CD4-positive, alpha-beta memory T cell (primary cell): Measurements from ENCODE around the gene CTSG. TPM values are rescaled to one million over a fixed set of nuclear protein-coding genes. Genes with fewer than 3 reads are reported as not detected.
"Not testable (repeated sequence)": the region's sequence is repeated elsewhere in the genome, so short reads cannot be mapped to it uniquely, and the experiment has no call there.

Source experiments
- CTCF ChIA-PET: fragments of 350-600 bp; sonication (Branson Sonifier 250); formaldehyde crosslinking; loops from one replicate; lab custom pipeline; 2021; ENCODE audit warnings: inconsistent platforms; ENCODE audit not compliant: partially characterized antibody; lab: Charles Lee
- POLR2A ChIA-PET: fragments of 350-600 bp; sonication (Branson Sonifier 250); formaldehyde crosslinking; loops from one replicate; lab custom pipeline; 2021; ENCODE audit not compliant: partially characterized antibody; lab: Charles Lee
- DNase-seq, 5 donors: peaks; one replicate each; pipeline versions ENCODE4 v3.0.0 to v3.0.0-alpha.2; 2020 to 2022; ENCODE audit warnings: mixed read lengths in 1 of 5
- H3K27ac ChIP-seq: one replicate; pipeline ENCODE4 v1.7.0; 2013; ENCODE audit warnings: low read depth, low read length
- H3K27me3 ChIP-seq: 2 replicates; pipeline ENCODE4 v1.7.0; 2013; ENCODE audit warnings: mild to moderate bottlenecking, low read length, moderate library complexity; ENCODE audit not compliant: insufficient read depth
- H3K36me3 ChIP-seq: 2 replicates; pipeline ENCODE4 v1.7.0; 2013; ENCODE audit warnings: mild to moderate bottlenecking, low read length, moderate library complexity; ENCODE audit not compliant: insufficient read depth
- H3K4me1 ChIP-seq: 2 replicates; pipeline ENCODE4 v1.7.0; 2013; ENCODE audit warnings: mild to moderate bottlenecking, low read length, moderate library complexity; ENCODE audit not compliant: insufficient read depth
- H3K4me3 ChIP-seq, 2 donors: one replicate each; pipeline ENCODE4 v1.7.0; 2013; ENCODE audit warnings: low read length in 2 of 2, mild to moderate bottlenecking in 1 of 2
- H3K9me3 ChIP-seq, 2 donors: one replicate each; pipeline ENCODE4 v1.7.0; 2013; ENCODE audit warnings: low read length in 2 of 2, control low read depth in 1 of 2; ENCODE audit not compliant: control insufficient read depth in 1 of 2
- H3K27ac Mint-ChIP-seq, 7 donors: one replicate each; pipeline ENCODE4 v1.8.0; 2020 to 2021; ENCODE audit warnings: mixed read lengths in 7 of 7, mild to moderate bottlenecking in 6 of 7, inconsistent platforms in 3 of 7, moderate library complexity in 3 of 7
- H3K27me3 Mint-ChIP-seq, 2 donors: one replicate each; pipeline ENCODE4 v1.8.0; 2020 to 2021; ENCODE audit warnings: mixed read lengths in 2 of 2
- H3K36me3 Mint-ChIP-seq, 2 donors: one replicate each; pipeline ENCODE4 v1.8.0; 2020 to 2021; ENCODE audit warnings: mixed read lengths in 2 of 2, inconsistent platforms in 1 of 2, mild to moderate bottlenecking in 1 of 2
- H3K4me1 Mint-ChIP-seq, 4 donors: one replicate each; pipeline ENCODE4 v1.8.0; 2020 to 2021; ENCODE audit warnings: mixed read lengths in 4 of 4, mild to moderate bottlenecking in 1 of 4
- H3K4me3 Mint-ChIP-seq, 8 donors: one replicate each; pipeline ENCODE4 v1.8.0; 2020 to 2021; ENCODE audit warnings: mixed read lengths in 8 of 8, mild to moderate bottlenecking in 7 of 8, moderate library complexity in 6 of 8, inconsistent platforms in 3 of 8
- H3K9me3 Mint-ChIP-seq, 8 donors: one replicate each; pipeline ENCODE4 v1.8.0; 2020 to 2021; ENCODE audit warnings: mixed read lengths in 8 of 8, mild to moderate bottlenecking in 5 of 8, inconsistent platforms in 3 of 8, moderate library complexity in 1 of 8
- intact Hi-C: fragments of 100-400 bp; cut with micrococcal nuclease; formaldehyde crosslinking; loops from one replicate; pipeline ENCODE4 v1.15.1; 2023
- polyA plus RNA-seq, 2 donors: library from polyadenylated mRNA; unstranded; fragments of 300-500 nt; fragmentation: Illumina TruSeq; gene quantifications; one replicate each; pipeline ENCODE4 v1.2.3, GENCODE V29; 2021
- total RNA-seq, 2 experiments: library from RNA; stranded (reverse); gene quantifications; one replicate each; pipeline ENCODE4 v1.2.3, GENCODE V29; 2021

CTSG gene
- total and polyA plus RNA-seq, 4 experiments from 2014 or later: not detected

DNA sequence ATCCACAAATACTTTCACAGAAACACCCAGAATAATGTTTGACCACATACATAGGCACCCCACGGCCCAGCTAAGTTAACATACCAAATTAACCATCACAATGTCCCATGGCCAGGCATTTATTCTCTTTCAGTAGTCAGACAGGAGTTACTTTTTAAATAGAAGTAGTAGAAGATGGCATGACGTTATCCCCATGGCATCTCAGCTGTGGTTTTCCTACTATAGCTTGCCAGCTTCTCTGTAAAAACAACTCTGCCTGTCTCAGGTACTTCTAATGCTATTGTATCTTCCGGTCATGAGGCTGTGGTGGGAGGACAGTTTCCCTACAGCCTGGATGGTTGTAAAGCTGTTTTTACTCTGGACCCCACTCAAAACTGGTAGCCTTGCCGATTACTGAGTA, 19.3 kb downstream of the CTSG start:
- intact Hi-C loops: no loop called here
- no peaks in the 10 kb centered on the region for H3K9me3 ChIP-seq
- Mint-ChIP-seq H3K9me3 (peaks cover 3 to 32% (median 11%) of the 10 kb centered on the region in 8 donors), H3K4me1 (no peaks in the 10 kb centered on the region), H3K27me3 (peaks cover 9 to 12% of the 10 kb centered on the region in 2 donors), H3K27ac (no peak overlapping the region), H3K36me3 (peaks cover 0 to 3% of the 10 kb centered on the region in 2 donors), H3K4me3 (no peak overlapping the region)
- no peaks in the 10 kb centered on the region for H3K27me3 ChIP-seq
- no peak for DNase-seq
- no peak overlapping the region for H3K4me3 ChIP-seq
- H3K27ac ChIP-seq: no peak overlapping the region
- CTCF ChIA-PET: no interaction called here
- H3K36me3 ChIP-seq: no peaks in the 10 kb centered on the region
- H3K4me1 ChIP-seq: no peaks in the 10 kb centered on the region
- POLR2A ChIA-PET: no interaction called here

DNA sequence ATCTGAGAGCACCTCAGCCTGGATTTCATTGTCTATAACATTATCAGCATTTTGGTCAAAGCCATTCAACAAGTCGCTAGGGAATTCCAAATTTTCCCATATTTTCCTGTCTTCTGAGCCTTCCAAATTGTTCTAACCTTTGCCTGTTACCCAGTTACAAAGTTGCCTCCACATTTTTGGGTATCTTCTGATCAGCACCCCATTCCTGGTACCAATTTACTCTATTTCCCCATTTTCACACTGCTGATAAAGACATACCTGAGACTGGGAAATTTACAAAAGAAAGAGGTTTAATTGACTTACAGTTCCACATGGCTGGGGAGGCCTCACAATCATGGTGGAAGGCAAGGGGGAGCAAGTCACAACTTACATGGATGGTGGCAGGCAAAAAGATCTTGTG, 27.0 kb downstream of the CTSG start:
- H3K27ac Mint-ChIP-seq, POLR2A ChIA-PET, DNase-seq, CTCF ChIA-PET, H3K4me1 ChIP-seq, H3K9me3 ChIP-seq, H3K4me3 ChIP-seq, intact Hi-C loops, H3K27me3 ChIP-seq, H3K36me3 ChIP-seq, H3K27ac ChIP-seq, H3K4me1 Mint-ChIP-seq: not testable (repeated sequence)
- peaks cover 5 to 83% (median 61%) of the 10 kb centered on the region in 8 donors for H3K9me3 Mint-ChIP-seq
- H3K27me3 Mint-ChIP-seq: peaks cover 3 to 10% of the 10 kb centered on the region in 2 donors
- H3K4me3 Mint-ChIP-seq: peak overlapping the region in 1 of 8 donors; percentile 26
- H3K36me3 Mint-ChIP-seq: peaks cover 5 to 16% of the 10 kb centered on the region in 2 donors

DNA sequence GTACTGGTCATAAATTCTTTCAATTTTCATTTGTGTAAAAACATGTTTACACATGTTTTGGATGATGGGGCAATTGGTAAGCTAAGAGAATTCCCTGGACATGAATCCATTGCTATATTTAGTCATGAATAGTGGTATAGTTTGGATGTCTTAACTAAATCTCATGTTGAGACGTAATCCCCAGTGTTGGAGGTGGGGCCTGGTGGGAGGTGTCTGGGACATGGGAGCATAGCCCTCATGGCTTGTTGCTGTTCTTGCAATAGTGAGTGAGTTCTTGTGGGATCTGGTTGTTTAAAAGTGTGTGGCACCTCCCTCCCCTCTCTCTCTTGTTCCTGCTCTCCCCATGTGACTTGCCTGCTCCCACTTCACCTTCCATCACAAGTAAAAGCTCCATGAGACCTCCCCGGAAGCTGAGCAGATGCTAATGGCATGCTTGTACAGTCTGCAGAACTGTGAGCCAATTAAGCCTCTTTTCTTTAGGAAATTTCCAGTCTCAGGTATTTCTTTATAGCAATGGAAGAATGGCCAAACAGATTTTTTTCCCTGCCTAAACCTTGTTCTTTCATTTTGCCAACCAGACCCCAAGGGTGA, 33.6 kb downstream of the CTSG start:
- H3K27me3 Mint-ChIP-seq: peaks cover 6 to 22% of the 10 kb centered on the region in 2 donors
- no peak overlapping the region for H3K4me3 Mint-ChIP-seq
- intact Hi-C loops: no loop called here
- Histone ChIP-seq H3K4me3 (no peak overlapping the region), H3K9me3 (no peaks in the 10 kb centered on the region), H3K27me3 (no peaks in the 10 kb centered on the region), H3K36me3 (no peaks in the 10 kb centered on the region), H3K4me1 (no peaks in the 10 kb centered on the region), H3K27ac (no peak overlapping the region)
- CTCF ChIA-PET: no interaction called here
- H3K4me1 Mint-ChIP-seq: no peaks in the 10 kb centered on the region
- H3K9me3 Mint-ChIP-seq: peaks cover 0 to 62% (median 39%) of the 10 kb centered on the region in 8 donors
- H3K36me3 Mint-ChIP-seq: peaks cover 0 to 4% of the 10 kb centered on the region in 2 donors
- H3K27ac Mint-ChIP-seq: no peak overlapping the region
- no peak for DNase-seq
- POLR2A ChIA-PET: no interaction called here

DNA sequence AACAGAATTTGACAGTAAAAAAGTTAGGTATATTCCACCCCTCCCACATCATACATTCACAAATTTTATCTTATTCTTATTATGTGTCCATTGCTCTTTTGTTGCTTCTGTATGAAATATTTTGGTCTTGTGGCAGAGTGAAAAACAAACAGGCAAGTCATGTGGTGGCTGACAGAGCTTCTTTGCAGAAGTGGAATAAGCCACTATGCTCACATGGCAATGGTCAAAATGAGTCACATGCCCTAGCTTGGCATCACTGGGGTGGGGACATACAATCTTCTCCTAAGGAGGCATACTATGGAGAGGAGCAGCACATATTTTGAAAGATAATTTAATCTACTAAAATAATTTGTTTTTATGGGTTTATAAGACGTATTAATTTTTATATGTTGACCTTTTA, 40.3 kb downstream of the CTSG start:
- H3K9me3 Mint-ChIP-seq: peaks cover 0 to 8% (median 4%) of the 10 kb centered on the region in 8 donors
- ChIA-PET POLR2A (no interaction called here), CTCF (interaction anchor here (1.6 kb wide), 1 partner anchor 52 kb away, joined by 3 read pairs; no protein-coding TSS in a partner anchor)
- no peak overlapping the region for H3K4me3 Mint-ChIP-seq
- H3K36me3 Mint-ChIP-seq: no peaks in the 10 kb centered on the region
- DNase-seq: no peak
- intact Hi-C loops: no loop called here
- Histone ChIP-seq H3K27me3 (no peaks in the 10 kb centered on the region), H3K9me3 (no peaks in the 10 kb centered on the region), H3K36me3 (no peaks in the 10 kb centered on the region), H3K27ac (no peak overlapping the region), H3K4me3 (no peak overlapping the region), H3K4me1 (no peaks in the 10 kb centered on the region)
- H3K27ac Mint-ChIP-seq: no peak overlapping the region
- no peaks in the 10 kb centered on the region for H3K4me1 Mint-ChIP-seq
- peaks cover 9 to 19% of the 10 kb centered on the region in 2 donors for H3K27me3 Mint-ChIP-seq

DNA sequence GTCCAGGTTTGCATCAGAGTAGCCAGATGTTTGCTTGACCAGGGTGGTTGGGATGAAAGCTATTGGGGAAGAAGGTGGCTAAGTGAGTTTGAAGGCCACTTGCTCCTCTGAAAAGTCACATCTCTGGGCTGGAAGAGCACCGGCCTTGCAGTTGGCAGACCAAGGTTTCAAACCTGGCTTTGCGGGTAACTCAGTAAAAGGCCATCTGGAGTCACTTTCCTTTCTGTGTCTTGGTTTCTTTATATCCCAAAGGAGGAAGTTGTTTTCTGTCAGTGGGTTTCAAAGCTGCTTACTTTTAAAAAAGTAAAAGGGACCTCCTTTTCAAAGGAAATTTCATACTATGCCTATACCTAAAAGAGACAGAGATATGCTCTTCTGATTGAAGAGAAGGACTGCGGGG, 41.8 kb downstream of the CTSG start:
- Histone ChIP-seq H3K9me3 (no peaks in the 10 kb centered on the region), H3K27me3 (no peaks in the 10 kb centered on the region), H3K4me1 (no peaks in the 10 kb centered on the region), H3K36me3 (no peaks in the 10 kb centered on the region), H3K4me3 (no peak overlapping the region), H3K27ac (no peak overlapping the region)
- Mint-ChIP-seq H3K27ac (no peak overlapping the region), H3K36me3 (no peaks in the 10 kb centered on the region), H3K9me3 (peaks cover 0 to 7% (median 2%) of the 10 kb centered on the region in 8 donors), H3K4me3 (no peak overlapping the region), H3K4me1 (no peaks in the 10 kb centered on the region), H3K27me3 (peaks cover 7 to 9% of the 10 kb centered on the region in 2 donors)
- no peak for DNase-seq
- ChIA-PET CTCF (interaction anchor here (1.6 kb wide), 1 partner anchor 51 kb away, joined by 3 read pairs; no protein-coding TSS in a partner anchor), POLR2A (no interaction called here)
- intact Hi-C loops: no loop called here

DNA sequence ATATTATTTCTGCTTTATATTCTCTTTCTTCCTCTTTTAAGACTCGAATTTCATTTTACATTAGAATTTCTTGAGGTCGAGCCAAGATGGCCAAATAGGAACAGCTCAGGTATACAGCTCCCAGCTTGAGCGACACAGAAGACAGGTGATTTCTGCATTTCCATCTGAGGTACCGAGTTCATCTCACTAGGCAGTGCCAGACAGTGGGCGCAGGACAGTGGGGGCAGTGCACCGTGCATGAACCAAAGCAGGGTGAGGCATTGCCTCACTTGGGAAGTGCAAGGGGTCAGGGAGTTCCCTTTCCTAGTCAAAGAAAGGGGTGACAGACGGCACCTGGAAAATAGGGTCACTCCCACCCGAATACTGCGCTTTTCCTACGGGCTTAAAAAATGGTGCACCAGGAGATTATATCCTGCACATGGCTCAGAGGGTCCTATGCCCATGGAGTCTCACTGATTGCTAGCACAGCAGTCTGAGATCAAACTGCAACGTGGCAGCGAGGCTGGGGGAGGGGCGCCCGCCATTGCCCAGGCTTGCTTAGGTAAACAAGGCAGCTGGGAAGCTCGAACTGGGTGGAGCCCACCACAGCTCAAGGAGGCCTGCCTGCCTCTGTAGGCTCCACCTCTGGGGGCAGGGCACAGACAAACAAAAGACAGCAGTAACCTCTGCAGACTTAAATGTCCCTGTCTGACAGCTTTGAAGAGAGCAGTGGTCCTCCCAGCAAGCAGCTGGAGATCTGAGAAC, 50.0 kb downstream of the CTSG start:
- H3K36me3 ChIP-seq, H3K4me3 Mint-ChIP-seq, H3K4me1 Mint-ChIP-seq, H3K9me3 ChIP-seq, POLR2A ChIA-PET, H3K4me1 ChIP-seq, DNase-seq, H3K4me3 ChIP-seq, H3K27ac Mint-ChIP-seq, H3K27ac ChIP-seq, H3K9me3 Mint-ChIP-seq, CTCF ChIA-PET, intact Hi-C loops, H3K36me3 Mint-ChIP-seq, H3K27me3 ChIP-seq: not testable (repeated sequence)
- peaks cover 12 to 15% of the 10 kb centered on the region in 2 donors for H3K27me3 Mint-ChIP-seq
